HCT116 (cell line): ENCODE data around the gene FLG2. TPM values are rescaled to one million over a fixed set of nuclear protein-coding genes. Genes with fewer than 3 reads are reported as not detected.

ENCODE experiments used
- ATAC-seq: fragments of 200-7000 bp; cut with Tn5 transposase; 2 replicates; pipeline ENCODE4 v1.9.1; 2020; ENCODE audit warnings: mild to moderate bottlenecking, moderate library complexity
- BruUV-seq: library from RNA; stranded (reverse); fragments of 400-500 nt; replicated peaks from 2 replicates; lab custom pipeline; 2021; lab: Mats Ljungman, UMichigan
- CTCF ChIA-PET: fragments of 300-600 bp; sonication (Branson Sonifier 250); formaldehyde crosslinking; loops from one replicate; lab custom pipeline; 2021; ENCODE audit warnings: antibody characterized with exemption; lab: Charles Lee
- POLR2A ChIA-PET: fragments of 300-600, 350-600 bp; sonication (Branson Sonifier 250); formaldehyde crosslinking; loops from one replicate; lab custom pipeline; 2021; ENCODE audit warnings: antibody characterized with exemption; lab: Charles Lee
- RAD21 ChIA-PET, 2 experiments: fragments of 300-600 bp; sonication (Branson Sonifier 250); formaldehyde crosslinking; loops; one replicate each; lab custom pipeline; 2023; ENCODE audit warnings: low total read pairs in 2 of 2; ENCODE audit not compliant: uncharacterized antibody in 2 of 2, unreplicated experiment in 2 of 2, low non-redundant PET in 1 of 2; lab: Charles Lee
- DNase-seq: peaks from one replicate; pipeline ENCODE4 v3.0.0-alpha.2; 2010; ENCODE audit warnings: low read depth, low spot score
- H2AFZ ChIP-seq: fragments of 200-600 bp; shearing (Covaris generic), sonication (generic); 2 replicates; pipeline ENCODE4 v1.6.1; 2017; ENCODE audit warnings: low read depth, mixed run types, mixed read lengths, antibody characterized with exemption, low read length; ENCODE audit not compliant: poor library complexity, severe bottlenecking
- H3K27ac ChIP-seq: 2 replicates; pipeline ENCODE4 v1.5.1; 2012; ENCODE audit warnings: low read depth, low read length
- H3K27me3 ChIP-seq: fragments of 200-600 bp; sonication (generic); 2 replicates; pipeline ENCODE4 v1.6.1; 2016; ENCODE audit warnings: mixed run types, low read length, mixed read lengths; ENCODE audit not compliant: insufficient read depth
- H3K36me3 ChIP-seq, 2 experiments: fragments of 200-500 bp in 1 of 2; fragments of 200-600 bp in 1 of 2; sonication (Bioruptor generic) in 1 of 2; sonication (generic) in 1 of 2; 2 replicates each; pipeline versions ENCODE4 v1.5.1 to v1.6.1; 2014 to 2016; ENCODE audit warnings: low read length in 2 of 2, inconsistent platforms in 1 of 2, mixed read lengths in 1 of 2, mixed run types in 1 of 2; ENCODE audit not compliant: insufficient read depth in 2 of 2, control insufficient read depth in 1 of 2
- H3K4me1 ChIP-seq, 2 experiments: fragments of 200-600 bp in 1 of 2; sonication (generic) in 1 of 2; 2 replicates each; pipeline versions ENCODE4 v1.5.1 to v1.6.1; 2012 to 2017; ENCODE audit warnings: low read length in 2 of 2, inconsistent platforms in 1 of 2, mild to moderate bottlenecking in 1 of 2, mixed read lengths in 1 of 2, mixed run types in 1 of 2, moderate library complexity in 1 of 2; ENCODE audit not compliant: insufficient read depth in 2 of 2, control insufficient read depth in 1 of 2
- H3K4me2 ChIP-seq: fragments of 200-600 bp; sonication (generic); 2 replicates; pipeline ENCODE4 v1.6.1; 2017; ENCODE audit warnings: mixed run types, low read length, mixed read lengths
- H3K4me3 ChIP-seq, 2 experiments: fragments of 200-600 bp in 1 of 2; sonication (generic) in 1 of 2; replicated peaks in 1 of 2; 2 replicates each; pipeline ENCODE4 v1.5.1; 2011 to 2016; ENCODE audit warnings: low read length in 2 of 2, control low read depth in 1 of 2, low read depth in 1 of 2, mild to moderate bottlenecking in 1 of 2, mixed read lengths in 1 of 2, mixed run types in 1 of 2
- H3K79me2 ChIP-seq: fragments of 200-600 bp; sonication (generic); 2 replicates; pipeline ENCODE4 v1.6.1; 2017; ENCODE audit warnings: mild to moderate bottlenecking, mixed run types, low read length, moderate library complexity, mixed read lengths; ENCODE audit not compliant: insufficient read depth
- H3K9ac ChIP-seq: fragments of 200-600 bp; sonication (generic); 2 replicates; pipeline ENCODE4 v1.6.1; 2016; ENCODE audit warnings: low read length, mixed read lengths
- H3K9me2 ChIP-seq: fragments of 200-600 bp; sonication (generic), shearing (Covaris generic); 2 replicates; pipeline ENCODE4 v1.6.1; 2017; ENCODE audit warnings: mixed run types, mild to moderate bottlenecking, moderate library complexity; ENCODE audit not compliant: insufficient read depth
- H3K9me3 ChIP-seq, 2 experiments: fragments of 200-500 bp in 1 of 2; fragments of 200-600 bp in 1 of 2; sonication (Bioruptor generic) in 1 of 2; sonication (generic) in 1 of 2; 2 replicates each; pipeline ENCODE4 v1.6.1; 2014 to 2017; ENCODE audit warnings: low read length in 2 of 2, mixed read lengths in 2 of 2, inconsistent platforms in 1 of 2, low read depth in 1 of 2, mild to moderate bottlenecking in 1 of 2, mixed run types in 1 of 2, moderate library complexity in 1 of 2; ENCODE audit not compliant: control insufficient read depth in 1 of 2, insufficient read depth in 1 of 2
- H4K20me1 ChIP-seq: fragments of 200-600 bp; sonication (generic), shearing (Covaris generic); 2 replicates; pipeline ENCODE4 v1.6.1; 2017; ENCODE audit warnings: mixed run types, mild to moderate bottlenecking, moderate library complexity; ENCODE audit not compliant: insufficient read depth
- CTCF ChIP-seq, 3 experiments: fragments of 200-600 bp in 1 of 3; sonication (generic) in 1 of 3; IDR thresholded peaks in 2 of 3; conservative IDR thresholded peaks in 1 of 3; 2 replicates each; pipeline ENCODE4 v1.5.1; 2012 to 2017; ENCODE audit warnings: low read depth in 2 of 3, low read length in 2 of 3, antibody characterized with exemption in 1 of 3, borderline replicate concordance in 1 of 3, control low read depth in 1 of 3, mild to moderate bottlenecking in 1 of 3, mixed read lengths in 1 of 3, mixed run types in 1 of 3, moderate library complexity in 1 of 3; ENCODE audit not compliant: insufficient read depth in 1 of 3
- EGR1 ChIP-seq: IDR thresholded peaks from 2 replicates; pipeline ENCODE4 v1.6.1; 2012; ENCODE audit warnings: low read depth
- ELF1 ChIP-seq: IDR thresholded peaks from 2 replicates; pipeline ENCODE4 v1.6.1; 2012; ENCODE audit warnings: low read depth, borderline replicate concordance
- EZH2 ChIP-seq: fragments of 200-600 bp; sonication (generic); IDR thresholded peaks from 2 replicates; pipeline ENCODE4 v1.6.1; 2017; ENCODE audit warnings: antibody characterized with exemption, mixed run types
- JUND ChIP-seq: IDR thresholded peaks from 2 replicates; pipeline ENCODE4 v1.6.1; 2012
- POLR2A ChIP-seq: IDR thresholded peaks from 2 replicates; pipeline ENCODE4 v1.7.0; 2011; ENCODE audit warnings: borderline replicate concordance; ENCODE audit not compliant: insufficient read depth, insufficient read length; ENCODE audit errors: extremely low read depth
- RAD21 ChIP-seq: IDR thresholded peaks from 2 replicates; pipeline ENCODE4 v1.6.1; 2012; ENCODE audit warnings: low read depth, mild to moderate bottlenecking
- SP1 ChIP-seq: IDR thresholded peaks from 2 replicates; pipeline ENCODE4 v1.6.1; 2012; ENCODE audit warnings: low read depth
- SRF ChIP-seq: IDR thresholded peaks from 2 replicates; pipeline ENCODE4 v1.6.1; 2012; ENCODE audit warnings: low read depth
- TCF7L2 ChIP-seq: IDR thresholded peaks from 2 replicates; pipeline ENCODE4 v1.7.0; 2011; ENCODE audit warnings: borderline replicate concordance, inconsistent platforms; ENCODE audit not compliant: insufficient read depth, insufficient read length; ENCODE audit errors: extremely low read depth
- ZBTB33 ChIP-seq: IDR thresholded peaks from 2 replicates; pipeline ENCODE4 v1.6.1; 2011; ENCODE audit warnings: mild to moderate bottlenecking, low read length, moderate library complexity; ENCODE audit not compliant: insufficient replicate concordance; ENCODE audit errors: extremely low read depth
- intact Hi-C: fragments of 100-400 bp; cut with micrococcal nuclease; formaldehyde crosslinking; loops from 2 replicates; pipeline ENCODE4 v1.10.0; 2022
- total RNA-seq: library from RNA; stranded (reverse); gene quantifications from one replicate; pipeline ENCODE4 v1.2.1, GENCODE V29; 2021; ENCODE audit not compliant: unreplicated experiment
- TF ChIP-seq, protein P1 (sequence below): IDR thresholded peaks from 2 replicates; pipeline ENCODE4 v1.6.1; 2012; ENCODE audit warnings: low read depth
- TF ChIP-seq, protein P2 (sequence below): IDR thresholded peaks from 2 replicates; pipeline ENCODE4 v1.6.1; 2012

FLG2 gene
- total RNA-seq, 1 experiment from 2014 or later, result not detected

GRCh38 chr1:152356736-152357135 is 3.1 kb downstream of the FLG2 start:
- DNase-seq (no peak), ATAC-seq (no peak)
- no TSS peak for BruUV-seq
- CTCF ChIA-PET, result interaction anchor here (1.5 kb wide), 1 partner anchor 9 kb away, joined by 5 read pairs; no protein-coding TSS in a partner anchor
- Histone ChIP-seq H4K20me1 (no peaks in the 10 kb centered on the region), H3K9ac (no peak overlapping the region), H3K4me3 (no peak overlapping the region), H3K4me2 (no peak overlapping the region), H3K27me3 (no peaks in the 10 kb centered on the region), H3K9me3 (no peaks in the 10 kb centered on the region), H3K36me3 (no peaks in the 10 kb centered on the region), H3K79me2 (no peaks in the 10 kb centered on the region), H2AFZ (no peak overlapping the region), H3K27ac (no peak overlapping the region), H3K9me2 (no peaks in the 10 kb centered on the region; the same call in 1 of the 2 replicates), H3K4me1 (no peaks in the 10 kb centered on the region)
- intact Hi-C loops, result no loop called here
- POLR2A ChIA-PET, result no interaction called here
- RAD21 ChIA-PET, result no interaction called here
- TF ChIP-seq EZH2, result no peak

DNA sequence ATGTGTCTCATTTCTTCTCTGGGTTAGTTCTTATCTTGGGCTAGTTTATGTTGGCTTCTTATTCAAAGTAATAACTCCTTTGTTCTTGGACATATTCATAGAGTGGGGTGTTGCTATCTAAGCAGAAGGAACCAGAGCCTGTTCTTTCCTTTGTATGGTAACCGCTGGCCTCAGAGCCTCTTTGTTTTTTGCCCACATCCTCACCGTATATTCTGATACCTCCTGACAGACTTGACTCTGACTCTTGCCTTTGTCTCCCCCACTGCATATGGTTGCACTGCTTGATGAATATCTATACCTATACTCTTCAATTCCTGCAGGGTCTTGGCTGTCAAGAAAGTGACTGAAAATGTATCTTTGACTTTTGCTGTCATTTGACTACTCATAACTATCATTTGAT is 10.2 kb downstream of the FLG2 start:
- Histone ChIP-seq H3K9me3 (no peaks in the 10 kb centered on the region), H3K4me3 (no peak overlapping the region), H3K4me2 (no peak overlapping the region), H3K4me1 (no peaks in the 10 kb centered on the region), H3K36me3 (no peaks in the 10 kb centered on the region), H3K79me2 (no peaks in the 10 kb centered on the region), H4K20me1 (no peaks in the 10 kb centered on the region), H2AFZ (no peak overlapping the region), H3K27ac (no peak overlapping the region), H3K9me2 (no peaks in the 10 kb centered on the region), H3K27me3 (peaks cover 18% of the 10 kb centered on the region), H3K9ac (no peak overlapping the region)
- ATAC-seq (no peak), DNase-seq (no peak)
- BruUV-seq, result no TSS peak
- ChIA-PET RAD21 (no interaction called here), CTCF (no interaction called here), POLR2A (no interaction called here)
- intact Hi-C loops, result loop anchor here (5.0 kb wide), 1 partner anchor 103 kb away; no protein-coding TSS in a partner anchor
- TF ChIP-seq EGR1 (no peak), JUND (no peak), ELF1 (no peak), ZBTB33 (no peak), SRF (no peak), TCF7L2 (no peak), POLR2A (no peak), SP1 (no peak), RAD21 (no peak), CTCF (IDR thresholded peaks at IDR 0.05 in 2 of 3, conservative IDR thresholded peaks at IDR 0.05 in 1 of 3; ENCODE audit: borderline replicate concordance in 1 of 3, insufficient read depth in 1 of 3, low read depth in 2 of 3, low read length in 2 of 3) (no peak)
- TF ChIP-seq, protein P1, sequence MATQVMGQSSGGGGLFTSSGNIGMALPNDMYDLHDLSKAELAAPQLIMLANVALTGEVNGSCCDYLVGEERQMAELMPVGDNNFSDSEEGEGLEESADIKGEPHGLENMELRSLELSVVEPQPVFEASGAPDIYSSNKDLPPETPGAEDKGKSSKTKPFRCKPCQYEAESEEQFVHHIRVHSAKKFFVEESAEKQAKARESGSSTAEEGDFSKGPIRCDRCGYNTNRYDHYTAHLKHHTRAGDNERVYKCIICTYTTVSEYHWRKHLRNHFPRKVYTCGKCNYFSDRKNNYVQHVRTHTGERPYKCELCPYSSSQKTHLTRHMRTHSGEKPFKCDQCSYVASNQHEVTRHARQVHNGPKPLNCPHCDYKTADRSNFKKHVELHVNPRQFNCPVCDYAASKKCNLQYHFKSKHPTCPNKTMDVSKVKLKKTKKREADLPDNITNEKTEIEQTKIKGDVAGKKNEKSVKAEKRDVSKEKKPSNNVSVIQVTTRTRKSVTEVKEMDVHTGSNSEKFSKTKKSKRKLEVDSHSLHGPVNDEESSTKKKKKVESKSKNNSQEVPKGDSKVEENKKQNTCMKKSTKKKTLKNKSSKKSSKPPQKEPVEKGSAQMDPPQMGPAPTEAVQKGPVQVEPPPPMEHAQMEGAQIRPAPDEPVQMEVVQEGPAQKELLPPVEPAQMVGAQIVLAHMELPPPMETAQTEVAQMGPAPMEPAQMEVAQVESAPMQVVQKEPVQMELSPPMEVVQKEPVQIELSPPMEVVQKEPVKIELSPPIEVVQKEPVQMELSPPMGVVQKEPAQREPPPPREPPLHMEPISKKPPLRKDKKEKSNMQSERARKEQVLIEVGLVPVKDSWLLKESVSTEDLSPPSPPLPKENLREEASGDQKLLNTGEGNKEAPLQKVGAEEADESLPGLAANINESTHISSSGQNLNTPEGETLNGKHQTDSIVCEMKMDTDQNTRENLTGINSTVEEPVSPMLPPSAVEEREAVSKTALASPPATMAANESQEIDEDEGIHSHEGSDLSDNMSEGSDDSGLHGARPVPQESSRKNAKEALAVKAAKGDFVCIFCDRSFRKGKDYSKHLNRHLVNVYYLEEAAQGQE, result no peak
- TF ChIP-seq, protein P2, sequence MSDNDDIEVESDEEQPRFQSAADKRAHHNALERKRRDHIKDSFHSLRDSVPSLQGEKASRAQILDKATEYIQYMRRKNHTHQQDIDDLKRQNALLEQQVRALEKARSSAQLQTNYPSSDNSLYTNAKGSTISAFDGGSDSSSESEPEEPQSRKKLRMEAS, result no peak
